GM19372 (cell line): ENCODE measurements around the gene MCUB.

Experiments
- ATAC-seq: cut with Tn5 transposase; IDR thresholded peaks from one replicate; pipeline ENCODE4 v1.9.1; 2021; ENCODE audit warnings: mild to moderate bottlenecking, low read depth, moderate library complexity; ENCODE audit not compliant: unreplicated experiment

Gene MCUB

GRCh38 chr4:109721033-109721432 is 161.0 kb downstream of the MCUB start:
- ATAC-seq, result no peak

DNA sequence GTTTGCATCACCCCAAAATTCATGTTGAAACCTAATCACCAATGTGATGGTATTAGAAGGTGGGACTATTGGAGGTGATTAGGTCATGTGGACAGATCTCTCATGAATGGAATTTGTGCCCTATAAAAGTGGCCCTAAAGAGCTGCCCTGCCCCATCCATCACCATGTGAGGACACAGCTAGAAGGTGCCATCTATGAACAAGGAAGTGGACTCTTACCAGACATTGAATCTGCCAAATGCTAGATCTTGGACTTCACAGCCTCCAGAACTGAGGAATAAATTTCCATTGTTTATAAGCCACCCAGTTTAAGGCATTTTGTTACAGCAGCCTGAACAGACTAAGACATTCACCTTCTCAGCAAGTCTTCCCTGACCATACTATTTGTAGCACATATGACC is 162.3 kb downstream of the MCUB start:
- ATAC-seq, result no peak

DNA sequence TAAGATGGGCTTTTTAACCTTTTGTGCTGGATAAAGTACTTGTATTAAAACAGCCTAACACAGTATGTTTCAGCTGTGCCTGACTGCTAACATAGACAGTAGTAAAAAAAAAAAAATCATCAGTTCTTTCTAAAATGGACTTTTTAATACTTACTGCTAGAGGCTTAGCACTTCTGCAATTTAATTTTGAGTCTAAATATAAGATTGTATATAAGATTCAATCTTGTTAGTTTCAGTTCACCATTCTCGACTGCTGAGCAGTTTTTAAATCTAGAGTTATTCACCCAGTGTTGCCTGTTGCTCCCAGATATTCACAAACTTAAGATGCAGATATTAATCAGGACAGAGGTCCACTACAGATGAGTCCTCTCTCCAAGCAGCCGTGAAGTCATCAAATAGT is 163.1 kb downstream of the MCUB start:
- no peak for ATAC-seq

GRCh38 chr4:109728385-109728784 is 168.3 kb downstream of the MCUB start:
- no peak for ATAC-seq

DNA sequence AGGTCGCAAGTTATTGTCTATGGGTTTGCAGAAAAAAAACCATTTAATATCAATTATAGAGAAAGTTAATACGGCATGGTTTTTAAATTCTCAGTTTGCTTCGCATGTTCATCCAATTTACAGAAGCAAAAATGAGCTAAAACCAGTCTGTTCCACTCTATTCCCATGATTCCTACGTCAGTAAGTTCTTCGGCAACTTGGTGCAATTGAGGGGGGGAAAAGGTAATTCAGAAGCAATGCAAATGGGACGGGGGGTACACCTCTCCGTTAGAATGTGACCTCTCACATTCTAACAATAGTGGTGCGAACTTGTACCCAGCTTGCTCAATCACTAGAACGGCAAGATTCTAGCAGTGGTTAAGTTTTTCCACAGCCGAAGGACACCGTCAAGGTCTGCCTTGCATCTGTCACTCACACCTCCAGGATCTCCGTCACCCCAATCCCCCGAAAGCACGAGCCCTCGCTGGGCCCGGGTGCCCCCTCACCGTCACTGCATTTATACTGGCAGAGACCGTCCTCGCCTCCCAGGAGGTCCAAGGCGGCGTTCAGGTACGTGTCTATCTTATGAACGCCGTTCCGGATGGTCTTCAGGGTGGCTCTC is 169.2 kb downstream of the MCUB start:
- ATAC-seq, result peak; percentile 20

DNA sequence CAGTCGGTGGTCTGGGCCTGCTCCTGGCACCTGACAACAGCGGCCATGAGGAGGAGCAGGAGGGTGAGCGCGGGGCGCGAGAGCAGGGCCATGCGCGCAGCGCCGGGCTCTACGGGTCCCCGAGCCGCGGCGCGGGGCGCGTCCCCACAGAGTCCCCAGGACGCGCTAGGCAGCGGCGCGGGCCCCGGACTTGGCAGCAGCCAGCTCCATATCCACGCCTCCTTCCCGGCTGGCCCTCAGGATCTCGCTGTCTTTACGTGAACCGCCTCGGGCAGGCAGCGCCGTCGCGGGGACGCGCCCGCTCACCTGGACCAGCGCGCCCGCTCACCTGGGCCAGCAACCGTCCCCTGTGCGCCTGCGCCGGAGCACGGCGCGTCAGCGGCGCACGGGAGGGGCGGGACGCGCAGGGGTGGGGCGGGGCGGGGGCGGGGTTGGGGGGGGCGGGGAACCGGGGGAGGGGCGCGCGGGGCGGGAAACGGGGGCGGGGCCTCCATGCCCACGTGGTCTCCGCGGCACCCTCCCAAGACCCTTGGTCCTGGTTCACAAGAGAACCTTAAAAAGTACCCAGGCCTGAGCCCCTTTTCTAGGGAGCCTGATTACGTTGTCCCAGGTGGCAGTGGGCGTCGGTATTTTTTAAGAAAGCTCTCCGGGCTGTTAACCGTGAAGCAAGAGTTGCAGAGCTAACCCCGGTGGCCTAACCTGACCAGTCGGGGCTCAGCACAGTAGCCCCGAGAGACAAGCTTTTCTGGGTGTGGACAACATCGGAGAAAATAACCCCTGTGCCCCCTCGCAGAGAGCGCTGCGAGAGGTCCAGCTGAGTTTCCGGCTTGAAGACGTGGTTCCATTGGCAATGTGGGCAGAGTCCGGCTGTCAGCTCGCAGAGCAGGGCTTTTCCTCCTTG is 169.9 kb downstream of the MCUB start, which contains the start of gene PLA2G12A:
PLA2G12A (minus strand) TSS at position 353 of the 901 bp plus-strand sequence; CDS start at position 92, 261 bp downstream.
- peak; percentile 83 for ATAC-seq

GRCh38 chr4:109730619-109731545 is 170.8 kb downstream of the MCUB start:
- ATAC-seq, result no peak

DNA sequence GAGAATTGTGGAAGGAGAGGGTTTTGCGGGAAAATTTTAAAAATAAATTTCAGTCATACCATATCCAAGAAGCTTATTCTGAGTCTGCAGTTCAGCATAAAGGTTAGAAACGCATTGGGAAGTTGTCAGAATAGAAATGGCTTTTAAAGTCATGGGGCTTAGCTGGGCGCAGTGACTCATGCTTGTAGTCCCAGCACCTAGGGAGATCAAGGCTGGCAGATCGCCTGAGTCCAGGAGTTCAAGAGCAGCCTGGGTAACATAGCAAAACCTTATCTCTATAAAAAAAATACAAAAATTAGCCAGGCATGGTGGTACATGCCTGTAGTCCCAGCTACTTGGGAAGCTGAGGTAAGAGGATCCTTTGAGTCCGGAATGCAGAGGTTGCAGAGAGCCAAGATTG is 173.7 kb downstream of the MCUB start:
- no peak for ATAC-seq

- no peak for ATAC-seq
Measured at GRCh38 chr4:109735566-109736365, 175.7 kb downstream of the MCUB start.
